22Rv1 (cell line): ENCODE measurements around the gene INO80.
"Not testable (repeated sequence)": the region's sequence is repeated elsewhere in the genome, so short reads cannot be mapped to it uniquely, and the experiment has no call there.

Experiments used
- CTCF ChIP-seq: fragments of 450-650 bp; IDR thresholded peaks from 2 replicates; pipeline ENCODE4 v1.5.1; 2017; ENCODE audit warnings: mild to moderate bottlenecking
- ZFX ChIP-seq: fragments of 450-650 bp; IDR thresholded peaks from 2 replicates; pipeline ENCODE4 v1.6.1; 2017; ENCODE audit warnings: antibody characterized with exemption, borderline replicate concordance

GRCh38 chr15:41132094-41132493 is 16.0 kb upstream of the INO80 start:
- TF ChIP-seq CTCF, ZFX: not testable (repeated sequence)
